GM23338 (cell line): ENCODE data around the gene PPFIA2. TPM values are rescaled to one million over a fixed set of nuclear protein-coding genes. Genes with fewer than 3 reads are reported as not detected.

Experiments used
- ATAC-seq: fragments of 200-7000 bp; cut with Tn5 transposase; 3 replicates; pipeline ENCODE4 v1.9.1; 2020
- DNase-seq: peaks from one replicate; pipeline ENCODE4 v3.0.0-alpha.2; 2015; ENCODE audit warnings: low spot score
- H2AFZ ChIP-seq: fragments of 200-600 bp; sonication (generic); 2 replicates; pipeline ENCODE4 v1.8.0; 2016; ENCODE audit warnings: antibody characterized with exemption, mild to moderate bottlenecking, moderate library complexity
- H3F3A ChIP-seq: fragments of 200-600 bp; sonication (generic); replicated peaks from 2 replicates; pipeline ENCODE4 v1.8.0; 2017; ENCODE audit warnings: antibody characterized with exemption, mixed run types, low read depth
- H3K27ac ChIP-seq: fragments of 200-600 bp; sonication (generic); 2 replicates; pipeline ENCODE4 v1.6.1; 2016; ENCODE audit warnings: low read depth
- H3K27me3 ChIP-seq: fragments of 200-600 bp; sonication (generic); 2 replicates; pipeline ENCODE4 v1.8.0; 2016; ENCODE audit warnings: mild to moderate bottlenecking, mixed run types, moderate library complexity; ENCODE audit not compliant: insufficient read depth
- H3K36me3 ChIP-seq: fragments of 200-600 bp; sonication (generic); 2 replicates; pipeline ENCODE4 v1.8.0; 2016; ENCODE audit warnings: mild to moderate bottlenecking; ENCODE audit not compliant: insufficient read depth
- H3K4me1 ChIP-seq: fragments of 200-600 bp; sonication (generic); 2 replicates; pipeline ENCODE4 v1.8.0; 2016; ENCODE audit warnings: mild to moderate bottlenecking, moderate library complexity; ENCODE audit not compliant: insufficient read depth
- H3K4me2 ChIP-seq: fragments of 200-600 bp; sonication (generic); 2 replicates; pipeline ENCODE4 v1.7.1; 2017; ENCODE audit warnings: mixed run types
- H3K4me3 ChIP-seq: fragments of 200-600 bp; sonication (generic); 2 replicates; pipeline ENCODE4 v1.6.1; 2016; ENCODE audit warnings: mixed run types
- H3K79me2 ChIP-seq: fragments of 200-600 bp; sonication (generic); replicated peaks from 2 replicates; pipeline ENCODE4 v1.8.0; 2017; ENCODE audit warnings: mild to moderate bottlenecking; ENCODE audit not compliant: insufficient read depth
- H3K9me2 ChIP-seq: fragments of 200-600 bp; sonication (generic); 2 replicates; pipeline ENCODE4 v1.8.0; 2017; ENCODE audit not compliant: insufficient read depth
- H4K20me1 ChIP-seq: fragments of 200-600 bp; sonication (generic); replicated peaks from 2 replicates; pipeline ENCODE4 v1.8.0; 2017; ENCODE audit warnings: mild to moderate bottlenecking; ENCODE audit not compliant: insufficient read depth
- H3K27ac Mint-ChIP-seq: 2 replicates; pipeline ENCODE4 v1.8.0; 2020; ENCODE audit warnings: inconsistent platforms, mild to moderate bottlenecking, moderate library complexity, mixed read lengths
- H3K27me3 Mint-ChIP-seq: 3 replicates; pipeline ENCODE4 v1.8.0; 2022; ENCODE audit warnings: low read depth, mild to moderate bottlenecking, moderate library complexity, mixed read lengths, inconsistent platforms; ENCODE audit not compliant: insufficient read depth, poor library complexity
- H3K36me3 Mint-ChIP-seq: 3 replicates; pipeline ENCODE4 v1.8.0; 2021; ENCODE audit warnings: low read depth, mild to moderate bottlenecking, inconsistent platforms, moderate library complexity, mixed read lengths
- H3K4me1 Mint-ChIP-seq: 3 replicates; pipeline ENCODE4 v1.8.0; 2020; ENCODE audit warnings: mild to moderate bottlenecking, inconsistent platforms, mixed read lengths
- H3K4me3 Mint-ChIP-seq: 3 replicates; pipeline ENCODE4 v1.8.0; 2021; ENCODE audit warnings: moderate library complexity, mild to moderate bottlenecking, inconsistent platforms, mixed read lengths
- H3K9me3 Mint-ChIP-seq: 3 replicates; pipeline ENCODE4 v1.8.0; 2020; ENCODE audit warnings: moderate library complexity, mild to moderate bottlenecking, inconsistent platforms, mixed read lengths
- CREB1 ChIP-seq: fragments of 250-450 bp; sonication (Bioruptor Pico); IDR thresholded peaks from 2 replicates; pipeline ENCODE4 v1.5.0; 2020; ENCODE audit warnings: low read depth, mild to moderate bottlenecking, moderate library complexity
- CTCF ChIP-seq, 2 experiments: fragments of 200-600 bp in 1 of 2; sonication (generic) in 1 of 2; conservative IDR thresholded peaks; 2 replicates each; pipeline versions ENCODE4 v1.5.1 to v1.6.1; 2016 to 2017; ENCODE audit warnings: antibody characterized with exemption in 2 of 2, low read depth in 2 of 2, mild to moderate bottlenecking in 2 of 2, moderate library complexity in 1 of 2
- ETS1 ChIP-seq: IDR thresholded peaks from 2 replicates; pipeline ENCODE4 v1.6.1; 2016; ENCODE audit warnings: antibody characterized with exemption
- EZH2 ChIP-seq: fragments of 200-600 bp; sonication (generic); IDR thresholded peaks from one replicate; pipeline ENCODE4 v1.8.0; 2017; ENCODE audit warnings: antibody characterized with exemption, mild to moderate bottlenecking, low read depth; ENCODE audit not compliant: unreplicated experiment
- EZH2phosphoT487 ChIP-seq: fragments of 200-600 bp; sonication (generic); IDR thresholded peaks from one replicate; pipeline ENCODE4 v1.8.1; 2018; ENCODE audit warnings: antibody characterized with exemption; ENCODE audit not compliant: unreplicated experiment
- JUNB ChIP-seq: IDR thresholded peaks from one replicate; pipeline ENCODE4 v1.6.1; 2016; ENCODE audit warnings: antibody characterized with exemption; ENCODE audit not compliant: unreplicated experiment
- NANOG ChIP-seq: IDR thresholded peaks from 2 replicates; pipeline ENCODE4 v1.6.1; 2016; ENCODE audit warnings: antibody characterized with exemption, borderline replicate concordance
- POLR2AphosphoS5 ChIP-seq: IDR thresholded peaks from 2 replicates; pipeline ENCODE4 v1.6.1; 2016; ENCODE audit warnings: antibody characterized with exemption, low read depth
- REST ChIP-seq: IDR thresholded peaks from one replicate; pipeline ENCODE4 v1.6.1; 2018; ENCODE audit warnings: antibody characterized with exemption; ENCODE audit not compliant: unreplicated experiment
- STAT1 ChIP-seq: IDR thresholded peaks from one replicate; pipeline ENCODE4 v1.6.1; 2016; ENCODE audit warnings: antibody characterized with exemption; ENCODE audit not compliant: unreplicated experiment
- ZNF114 ChIP-seq: fragments of 250-450 bp; sonication (Bioruptor Pico); IDR thresholded peaks from 2 replicates; pipeline ENCODE4 v1.5.0; 2020; ENCODE audit warnings: mild to moderate bottlenecking, moderate library complexity
- polyA plus RNA-seq: library from polyadenylated mRNA; unstranded; fragments of >200 nt; fragmentation: Nextera tagmentation; extraction: Ambion mirVana; gene quantifications from 2 replicates; pipeline ENCODE4 v1.2.1, GENCODE V29; 2016
- total RNA-seq: library from RNA; depleted of rRNA; stranded (reverse); fragments of >200 nt; shearing (Covaris generic); gene quantifications from 2 replicates; pipeline ENCODE4 v1.2.3, GENCODE V29; 2014

PPFIA2 gene
- total and polyA plus RNA-seq, 2 experiments from 2014 or later, result 5.4 to 7.2 TPM

- TF ChIP-seq REST, result no peak
- no peak for TF ChIP-seq EZH2
- no peak for TF ChIP-seq STAT1
Observed at GRCh38 chr12:81224626-81225025, 534.5 kb downstream of the PPFIA2 start (continued).

GRCh38 chr12:81222846-81223592 lies 536.1 kb downstream of the PPFIA2 start:
- Histone ChIP-seq H3K79me2 (no peaks in the 10 kb centered on the region), H3F3A (no peaks in the 10 kb centered on the region), H3K4me2 (no peak overlapping the region), H3K4me3 (no peak overlapping the region), H3K36me3 (no peaks in the 10 kb centered on the region), H4K20me1 (no peaks in the 10 kb centered on the region), H3K4me1 (no peaks in the 10 kb centered on the region), H3K27ac (no peak overlapping the region), H2AFZ (no peak overlapping the region), H3K9me2 (no peaks in the 10 kb centered on the region), H3K27me3 (no peaks in the 10 kb centered on the region)
- Mint-ChIP-seq H3K9me3 (no peaks in the 10 kb centered on the region), H3K4me3 (no peak overlapping the region), H3K36me3 (no peaks in the 10 kb centered on the region), H3K27me3 (no peaks in the 10 kb centered on the region), H3K27ac (no peak overlapping the region), H3K4me1 (peaks cover 10% of the 10 kb centered on the region; the same call in 2 of the 3 replicates)
- ATAC-seq (no peak), DNase-seq (no peak)
- TF ChIP-seq STAT1 (no peak), NANOG (no peak), ETS1 (no peak), REST (no peak), CREB1 (CRISPR knock-in tag) (no peak), EZH2phosphoT487 (no peak), EZH2 (no peak), CTCF (conservative IDR thresholded peaks at IDR 0.05; ENCODE audit: low read depth in 2 of 2) (no peak), JUNB (no peak), ZNF114 (no peak), POLR2AphosphoS5 (no peak)
